GM12878 (cell line): ENCODE results near the gene DCBLD2. TPM values are rescaled to one million over a fixed set of nuclear protein-coding genes. Genes with fewer than 3 reads are reported as not detected.
A peak's percentile ranks its signal among the peaks of the same experiment; 100 is the strongest.

Experiments used
- ASH2L ChIP-seq: fragments of 300-600, 200-600 bp; sonication (generic); IDR thresholded peaks from 2 replicates; pipeline ENCODE4 v1.6.1; 2017; ENCODE audit warnings: low read depth, mild to moderate bottlenecking, borderline replicate concordance
- BACH1 ChIP-seq: fragments of 450-650 bp; IDR thresholded peaks from 2 replicates; pipeline ENCODE4 v1.6.1; 2017; ENCODE audit warnings: mild to moderate bottlenecking, borderline replicate concordance
- BHLHE40 ChIP-seq, 2 experiments: fragments of 450-650 bp in 1 of 2; IDR thresholded peaks; 2 replicates each; pipeline ENCODE4 v1.6.1; 2011 to 2017; ENCODE audit warnings: low read depth in 2 of 2, borderline replicate concordance in 1 of 2, improper control_type of control experiment in 1 of 2, low read length in 1 of 2, mild to moderate bottlenecking in 1 of 2
- BRCA1 ChIP-seq: IDR thresholded peaks from 2 replicates; pipeline ENCODE4 v1.6.1; 2011; ENCODE audit warnings: low read depth, low read length, improper control_type of control experiment
- ESRRA ChIP-seq: IDR thresholded peaks from 2 replicates; pipeline ENCODE4 v1.6.1; 2012; ENCODE audit warnings: mild to moderate bottlenecking, low read length, improper control_type of control experiment
- FOS ChIP-seq: IDR thresholded peaks from 3 replicates; pipeline ENCODE4 v1.6.1; 2011; ENCODE audit warnings: borderline replicate concordance; ENCODE audit not compliant: insufficient read length; ENCODE audit errors: extremely low read depth
- JUNB ChIP-seq: IDR thresholded peaks from 2 replicates; pipeline ENCODE4 v1.6.1; 2016; ENCODE audit warnings: antibody characterized with exemption, mild to moderate bottlenecking
- MEF2A ChIP-seq: IDR thresholded peaks from 2 replicates; pipeline ENCODE4 v1.6.1; 2011; ENCODE audit warnings: low read depth, mild to moderate bottlenecking, low read length, moderate library complexity; ENCODE audit not compliant: insufficient read depth
- MXI1 ChIP-seq: fragments of 150-350 bp; IDR thresholded peaks from 2 replicates; pipeline ENCODE4 v1.6.1; 2011; ENCODE audit warnings: low read depth, mild to moderate bottlenecking, inconsistent platforms, low read length, improper control_type of control experiment
- MYC ChIP-seq: IDR thresholded peaks from 2 replicates; pipeline ENCODE4 v1.6.1; 2011; ENCODE audit warnings: mild to moderate bottlenecking, low read length, moderate library complexity, inconsistent platforms; ENCODE audit not compliant: insufficient read depth, insufficient replicate concordance, insufficient read length, severe bottlenecking
- NFXL1 ChIP-seq: fragments of 450-650 bp; IDR thresholded peaks from 2 replicates; pipeline ENCODE4 v1.6.1; 2017; ENCODE audit warnings: antibody characterized with exemption, mild to moderate bottlenecking, borderline replicate concordance
- NR2C1 ChIP-seq: fragments of 450-650 bp; IDR thresholded peaks from 2 replicates; pipeline ENCODE4 v1.6.1; 2017; ENCODE audit warnings: antibody characterized with exemption, mild to moderate bottlenecking, moderate library complexity
- NRF1 ChIP-seq: conservative IDR thresholded peaks from 2 replicates; pipeline ENCODE4 v1.6.1; 2011; ENCODE audit warnings: mild to moderate bottlenecking, low read depth, low read length, improper control_type of control experiment
- PAX8 ChIP-seq: fragments of 450-650 bp; IDR thresholded peaks from 2 replicates; pipeline ENCODE4 v1.6.1; 2017; ENCODE audit warnings: mild to moderate bottlenecking, moderate library complexity
- POLR2AphosphoS5 ChIP-seq: IDR thresholded peaks from 2 replicates; pipeline ENCODE4 v1.6.1; 2011; ENCODE audit warnings: mild to moderate bottlenecking, low read length, inconsistent platforms
- POU2F2 ChIP-seq: IDR thresholded peaks from 3 replicates; pipeline ENCODE4 v1.6.1; 2011; ENCODE audit warnings: low read depth, mild to moderate bottlenecking, low read length, borderline replicate concordance
- RAD21 ChIP-seq: IDR thresholded peaks from 2 replicates; pipeline ENCODE4 v1.6.1; 2011; ENCODE audit warnings: mild to moderate bottlenecking, low read depth, low read length, moderate library complexity; ENCODE audit not compliant: insufficient read depth
- RAD51 ChIP-seq: fragments of 450-650 bp; IDR thresholded peaks from 2 replicates; pipeline ENCODE4 v1.6.1; 2016; ENCODE audit warnings: moderate library complexity, mild to moderate bottlenecking, inconsistent platforms
- YY1 ChIP-seq: IDR thresholded peaks from 2 replicates; pipeline ENCODE4 v1.6.1; 2011; ENCODE audit warnings: low read depth, mild to moderate bottlenecking, low read length
- polyA plus RNA-seq, 11 experiments: library from polyadenylated mRNA; depleted of rRNA in 4 of 11; unstranded in 6 of 11; stranded (reverse) in 5 of 11; fragments of >200 nt; fragmentation: Nextera tagmentation in 4 of 11; fragmentation: Illumina TruSeq in 1 of 11; extraction: Ambion mirVana in 4 of 11; extraction: Trizol in 1 of 11; gene quantifications; 1 replicate in 1 of 11; 2 replicates in 10 of 11; pipeline versions ENCODE4 v1.2.1 to v1.2.3, GENCODE V29; 2011 to 2016; ENCODE audit warnings: inconsistent platforms in 2 of 11, missing spikeins in 2 of 11, low read depth in 1 of 11
- total RNA-seq, 4 experiments: library from RNA; depleted of rRNA in 3 of 4; stranded (reverse); fragments of >200 nt in 3 of 4; fragmentation: Illumina TruSeq in 1 of 4; extraction: Trizol in 1 of 4; gene quantifications; 2 replicates each; pipeline versions ENCODE4 v1.2.1 to v1.2.3, GENCODE V29; 2013 to 2021
- TF ChIP-seq, protein P1 (sequence below): fragments of 450-650 bp; IDR thresholded peaks from 2 replicates; pipeline ENCODE4 v1.6.1; 2017; ENCODE audit warnings: mild to moderate bottlenecking, moderate library complexity
- TF ChIP-seq, protein P2 (sequence below): IDR thresholded peaks from 2 replicates; pipeline ENCODE4 v1.6.1; 2012; ENCODE audit warnings: low read length, inconsistent platforms
- TF ChIP-seq, protein P3 (sequence below): fragments of 450-650 bp; IDR thresholded peaks from 2 replicates; pipeline ENCODE4 v1.6.1; 2018; ENCODE audit warnings: borderline replicate concordance, mild to moderate bottlenecking; ENCODE audit not compliant: partially characterized antibody

Gene DCBLD2
- total and polyA plus RNA-seq, 10 of the 15 experiments (the other 5 are each of a cell fraction or from before 2014, with no cell fraction given): 1.6 to 5.9 (median 4.7) TPM

DNA sequence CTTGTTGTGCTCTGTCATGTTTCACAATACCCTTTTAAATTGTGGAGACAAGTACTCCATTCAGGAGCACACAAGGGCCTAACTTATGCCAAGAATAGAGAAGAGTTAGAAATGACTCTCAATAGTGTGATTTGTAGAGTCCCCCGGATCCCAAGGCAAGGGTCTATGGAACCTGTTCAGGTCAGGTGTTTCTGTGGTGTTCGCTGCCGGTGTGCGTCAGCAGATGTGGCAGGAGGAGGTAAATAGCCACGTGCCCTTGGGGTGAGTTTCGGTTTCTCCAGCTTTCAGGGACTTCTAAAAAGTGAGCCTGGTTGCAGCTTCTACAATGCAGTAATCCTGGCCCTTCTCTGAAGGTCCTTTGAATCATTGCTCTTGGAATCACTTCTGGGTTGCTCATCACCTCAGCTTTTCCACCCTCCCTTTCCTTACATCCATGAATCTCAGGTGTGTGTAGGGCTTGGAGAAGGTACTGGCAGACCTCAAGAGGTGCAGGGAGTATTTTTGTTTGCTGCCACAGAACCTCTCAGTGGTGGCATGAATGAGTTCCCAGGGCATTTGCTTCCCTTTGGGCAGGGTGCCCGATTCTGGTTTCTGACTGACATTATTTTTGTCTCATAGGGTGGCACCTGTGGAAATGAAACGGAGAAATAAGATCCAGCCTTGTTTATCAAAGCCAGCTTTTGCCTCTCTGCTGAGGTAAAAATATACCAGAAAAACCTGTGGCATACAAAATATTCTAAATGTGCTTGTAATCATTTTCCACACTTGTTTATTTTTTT lies 131.0 kb downstream of the DCBLD2 start (continued):
- no peak for TF ChIP-seq MEF2A
- TF ChIP-seq ASH2L: no peak
- no peak for TF ChIP-seq NR2C1
- TF ChIP-seq FOS: no peak
- no peak for TF ChIP-seq PAX8
- no peak for TF ChIP-seq POU2F2
- TF ChIP-seq BACH1: no peak; the same call in 1 of the 2 replicates
- TF ChIP-seq RAD51: peak; percentile 93
- no peak for TF ChIP-seq ESRRA
- TF ChIP-seq MXI1: no peak
- peak; percentile 97 for TF ChIP-seq BHLHE40 (IDR thresholded peaks at IDR 0.05; ENCODE audit: borderline replicate concordance in 1 of 2, low read depth in 2 of 2, low read length in 1 of 2)
- no peak; the same call in 1 of the 2 replicates for TF ChIP-seq POLR2AphosphoS5
- no peak for TF ChIP-seq MYC
- TF ChIP-seq, protein P1, sequence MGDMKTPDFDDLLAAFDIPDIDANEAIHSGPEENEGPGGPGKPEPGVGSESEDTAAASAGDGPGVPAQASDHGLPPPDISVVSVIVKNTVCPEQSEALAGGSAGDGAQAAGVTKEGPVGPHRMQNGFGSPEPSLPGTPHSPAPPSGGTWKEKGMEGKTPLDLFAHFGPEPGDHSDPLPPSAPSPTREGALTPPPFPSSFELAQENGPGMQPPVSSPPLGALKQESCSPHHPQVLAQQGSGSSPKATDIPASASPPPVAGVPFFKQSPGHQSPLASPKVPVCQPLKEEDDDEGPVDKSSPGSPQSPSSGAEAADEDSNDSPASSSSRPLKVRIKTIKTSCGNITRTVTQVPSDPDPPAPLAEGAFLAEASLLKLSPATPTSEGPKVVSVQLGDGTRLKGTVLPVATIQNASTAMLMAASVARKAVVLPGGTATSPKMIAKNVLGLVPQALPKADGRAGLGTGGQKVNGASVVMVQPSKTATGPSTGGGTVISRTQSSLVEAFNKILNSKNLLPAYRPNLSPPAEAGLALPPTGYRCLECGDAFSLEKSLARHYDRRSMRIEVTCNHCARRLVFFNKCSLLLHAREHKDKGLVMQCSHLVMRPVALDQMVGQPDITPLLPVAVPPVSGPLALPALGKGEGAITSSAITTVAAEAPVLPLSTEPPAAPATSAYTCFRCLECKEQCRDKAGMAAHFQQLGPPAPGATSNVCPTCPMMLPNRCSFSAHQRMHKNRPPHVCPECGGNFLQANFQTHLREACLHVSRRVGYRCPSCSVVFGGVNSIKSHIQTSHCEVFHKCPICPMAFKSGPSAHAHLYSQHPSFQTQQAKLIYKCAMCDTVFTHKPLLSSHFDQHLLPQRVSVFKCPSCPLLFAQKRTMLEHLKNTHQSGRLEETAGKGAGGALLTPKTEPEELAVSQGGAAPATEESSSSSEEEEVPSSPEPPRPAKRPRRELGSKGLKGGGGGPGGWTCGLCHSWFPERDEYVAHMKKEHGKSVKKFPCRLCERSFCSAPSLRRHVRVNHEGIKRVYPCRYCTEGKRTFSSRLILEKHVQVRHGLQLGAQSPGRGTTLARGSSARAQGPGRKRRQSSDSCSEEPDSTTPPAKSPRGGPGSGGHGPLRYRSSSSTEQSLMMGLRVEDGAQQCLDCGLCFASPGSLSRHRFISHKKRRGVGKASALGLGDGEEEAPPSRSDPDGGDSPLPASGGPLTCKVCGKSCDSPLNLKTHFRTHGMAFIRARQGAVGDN: peak; percentile 80; the same call in 1 of the 2 replicates
- TF ChIP-seq BRCA1: no peak
- TF ChIP-seq, protein P2, sequence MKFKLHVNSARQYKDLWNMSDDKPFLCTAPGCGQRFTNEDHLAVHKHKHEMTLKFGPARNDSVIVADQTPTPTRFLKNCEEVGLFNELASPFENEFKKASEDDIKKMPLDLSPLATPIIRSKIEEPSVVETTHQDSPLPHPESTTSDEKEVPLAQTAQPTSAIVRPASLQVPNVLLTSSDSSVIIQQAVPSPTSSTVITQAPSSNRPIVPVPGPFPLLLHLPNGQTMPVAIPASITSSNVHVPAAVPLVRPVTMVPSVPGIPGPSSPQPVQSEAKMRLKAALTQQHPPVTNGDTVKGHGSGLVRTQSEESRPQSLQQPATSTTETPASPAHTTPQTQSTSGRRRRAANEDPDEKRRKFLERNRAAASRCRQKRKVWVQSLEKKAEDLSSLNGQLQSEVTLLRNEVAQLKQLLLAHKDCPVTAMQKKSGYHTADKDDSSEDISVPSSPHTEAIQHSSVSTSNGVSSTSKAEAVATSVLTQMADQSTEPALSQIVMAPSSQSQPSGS: no peak
- no peak for TF ChIP-seq NFXL1
- TF ChIP-seq NRF1: no peak
- TF ChIP-seq, protein P3, sequence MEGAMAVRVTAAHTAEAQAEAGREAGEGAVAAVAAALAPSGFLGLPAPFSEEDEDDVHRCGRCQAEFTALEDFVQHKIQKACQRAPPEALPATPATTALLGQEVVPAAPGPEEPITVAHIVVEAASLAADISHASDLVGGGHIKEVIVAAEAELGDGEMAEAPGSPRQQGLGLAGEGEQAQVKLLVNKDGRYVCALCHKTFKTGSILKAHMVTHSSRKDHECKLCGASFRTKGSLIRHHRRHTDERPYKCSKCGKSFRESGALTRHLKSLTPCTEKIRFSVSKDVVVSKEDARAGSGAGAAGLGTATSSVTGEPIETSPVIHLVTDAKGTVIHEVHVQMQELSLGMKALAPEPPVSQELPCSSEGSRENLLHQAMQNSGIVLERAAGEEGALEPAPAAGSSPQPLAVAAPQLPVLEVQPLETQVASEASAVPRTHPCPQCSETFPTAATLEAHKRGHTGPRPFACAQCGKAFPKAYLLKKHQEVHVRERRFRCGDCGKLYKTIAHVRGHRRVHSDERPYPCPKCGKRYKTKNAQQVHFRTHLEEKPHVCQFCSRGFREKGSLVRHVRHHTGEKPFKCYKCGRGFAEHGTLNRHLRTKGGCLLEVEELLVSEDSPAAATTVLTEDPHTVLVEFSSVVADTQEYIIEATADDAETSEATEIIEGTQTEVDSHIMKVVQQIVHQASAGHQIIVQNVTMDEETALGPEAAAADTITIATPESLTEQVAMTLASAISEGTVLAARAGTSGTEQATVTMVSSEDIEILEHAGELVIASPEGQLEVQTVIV: no peak
- TF ChIP-seq RAD21: no peak
- TF ChIP-seq YY1: no peak
- peak; percentile 34; the same call in 1 of the 2 replicates for TF ChIP-seq JUNB
